PC-9 (cell line): Measurements from ENCODE around the gene ENTPD7. TPM values are rescaled to one million over a fixed set of nuclear protein-coding genes. Genes with fewer than 3 reads are reported as not detected.
A peak's percentile ranks its signal among the peaks of the same experiment; 100 is the strongest.

Experiments used
- BruUV-seq: library from RNA; stranded (reverse); fragments of 400-500 nt; replicated peaks from 2 replicates; lab custom pipeline; 2021; lab: Mats Ljungman, UMichigan
- CTCF ChIA-PET: fragments of 300-600 bp; sonication (Branson Sonifier 250); formaldehyde crosslinking; loops from one replicate; lab custom pipeline; 2022; ENCODE audit warnings: antibody characterized with exemption; lab: Charles Lee
- POLR2A ChIA-PET: fragments of 300-600 bp; sonication (Branson Sonifier 250); formaldehyde crosslinking; loops from one replicate; lab custom pipeline; 2022; ENCODE audit warnings: antibody characterized with exemption; ENCODE audit not compliant: unreplicated experiment; lab: Charles Lee
- DNase-seq, 2 experiments: peaks; one replicate each; pipeline versions ENCODE4 v3.0.0 to v3.0.0-alpha.2; 2015 to 2022; ENCODE audit warnings: mixed read lengths in 1 of 2
- H2AFZ ChIP-seq: fragments of 200-600 bp; sonication (generic); 2 replicates; pipeline ENCODE4 v1.8.1; 2017; ENCODE audit warnings: antibody characterized with exemption
- H3F3A ChIP-seq: fragments of 200-600 bp; sonication (generic); 2 replicates; pipeline ENCODE4 v1.8.1; 2017; ENCODE audit warnings: antibody characterized with exemption, mild to moderate bottlenecking, low read depth; ENCODE audit not compliant: insufficient read depth
- H3K27ac ChIP-seq: fragments of 200-600 bp; sonication (generic); 2 replicates; pipeline ENCODE4 v1.6.1; 2016; ENCODE audit warnings: mixed run types
- H3K27me3 ChIP-seq: fragments of 200-600 bp; sonication (generic); 2 replicates; pipeline ENCODE4 v1.6.1; 2016; ENCODE audit warnings: low read depth, mixed run types; ENCODE audit not compliant: insufficient read depth
- H3K36me3 ChIP-seq: fragments of 200-600 bp; sonication (generic); 2 replicates; pipeline ENCODE4 v1.6.1; 2016; ENCODE audit warnings: low read depth, mixed run types
- H3K4me1 ChIP-seq: fragments of 200-600 bp; sonication (generic); replicated peaks from 2 replicates; pipeline ENCODE4 v1.6.1; 2016; ENCODE audit warnings: mixed run types; ENCODE audit not compliant: insufficient read depth
- H3K4me2 ChIP-seq: fragments of 200-600 bp; sonication (generic); 2 replicates; pipeline ENCODE4 v1.6.1; 2017; ENCODE audit warnings: mixed run types
- H3K4me3 ChIP-seq: fragments of 200-600 bp; sonication (generic); 2 replicates; pipeline ENCODE4 v1.6.1; 2016; ENCODE audit warnings: mixed run types
- H3K79me2 ChIP-seq: fragments of 200-600 bp; sonication (generic); 2 replicates; pipeline ENCODE4 v1.6.1; 2017; ENCODE audit warnings: low read depth, mixed run types
- H3K9me2 ChIP-seq: fragments of 200-600 bp; sonication (generic); 2 replicates; pipeline ENCODE4 v1.8.1; 2017; ENCODE audit warnings: mild to moderate bottlenecking; ENCODE audit not compliant: insufficient read depth
- H3K9me3 ChIP-seq: fragments of 200-600 bp; sonication (generic); 2 replicates; pipeline ENCODE4 v1.8.1; 2016; ENCODE audit warnings: low read depth; ENCODE audit not compliant: insufficient read depth
- H4K20me1 ChIP-seq: fragments of 200-600 bp; sonication (generic); 2 replicates; pipeline ENCODE4 v1.8.1; 2017; ENCODE audit not compliant: insufficient read depth
- EZH2 ChIP-seq: fragments of 200-600 bp; sonication (generic); IDR thresholded peaks from 2 replicates; pipeline ENCODE4 v1.8.0; 2017; ENCODE audit warnings: antibody characterized with exemption, low read depth
- intact Hi-C: fragments of 100-400 bp; cut with micrococcal nuclease; formaldehyde crosslinking; loops from one replicate; pipeline ENCODE4 v1.10.0; 2022; ENCODE audit not compliant: unreplicated experiment
- total RNA-seq: library from RNA; stranded (reverse); gene quantifications from 2 replicates; pipeline ENCODE4 v1.2.3, GENCODE V29; 2021
- TF ChIP-seq, protein P1 (sequence below): fragments of 200-600 bp; sonication (generic); conservative IDR thresholded peaks from 2 replicates; pipeline ENCODE4 v1.6.1; 2017; ENCODE audit warnings: mixed run types, antibody characterized with exemption, mild to moderate bottlenecking, moderate library complexity

ENTPD7 gene
- total RNA-seq, 1 experiment from 2014 or later, result 5.4 TPM

DNA sequence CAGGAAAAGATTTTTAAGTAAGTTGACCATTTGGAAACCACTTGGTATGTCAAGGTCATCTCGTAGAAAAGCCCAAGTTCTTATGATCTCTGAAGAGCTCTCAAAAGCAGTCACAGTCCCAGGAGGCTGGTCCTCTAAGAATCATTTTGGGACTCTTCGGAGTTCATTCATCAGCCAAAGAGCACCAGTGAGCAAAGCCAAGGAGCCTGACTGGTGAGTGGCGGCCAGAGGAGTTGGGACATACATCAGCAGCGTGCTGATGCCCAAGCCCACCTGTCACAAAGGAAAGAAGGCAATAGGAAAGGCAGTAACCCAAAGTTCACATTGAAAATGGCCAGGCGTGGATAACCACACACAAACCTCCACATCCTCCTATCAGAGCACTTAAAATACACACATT is 55.1 kb downstream of the ENTPD7 start:
- Histone ChIP-seq H3K4me3 (no peak overlapping the region), H3K79me2 (no peaks in the 10 kb centered on the region), H3K27me3 (no peaks in the 10 kb centered on the region), H3K27ac (no peak overlapping the region), H3K9me2 (no peaks in the 10 kb centered on the region), H3F3A (no peaks in the 10 kb centered on the region), H2AFZ (no peak overlapping the region), H3K9me3 (no peaks in the 10 kb centered on the region), H3K4me1 (no peaks in the 10 kb centered on the region), H3K36me3 (peaks cover 12% of the 10 kb centered on the region), H4K20me1 (no peaks in the 10 kb centered on the region), H3K4me2 (no peak overlapping the region)
- TF ChIP-seq EZH2, result no peak
- TF ChIP-seq, protein P1, sequence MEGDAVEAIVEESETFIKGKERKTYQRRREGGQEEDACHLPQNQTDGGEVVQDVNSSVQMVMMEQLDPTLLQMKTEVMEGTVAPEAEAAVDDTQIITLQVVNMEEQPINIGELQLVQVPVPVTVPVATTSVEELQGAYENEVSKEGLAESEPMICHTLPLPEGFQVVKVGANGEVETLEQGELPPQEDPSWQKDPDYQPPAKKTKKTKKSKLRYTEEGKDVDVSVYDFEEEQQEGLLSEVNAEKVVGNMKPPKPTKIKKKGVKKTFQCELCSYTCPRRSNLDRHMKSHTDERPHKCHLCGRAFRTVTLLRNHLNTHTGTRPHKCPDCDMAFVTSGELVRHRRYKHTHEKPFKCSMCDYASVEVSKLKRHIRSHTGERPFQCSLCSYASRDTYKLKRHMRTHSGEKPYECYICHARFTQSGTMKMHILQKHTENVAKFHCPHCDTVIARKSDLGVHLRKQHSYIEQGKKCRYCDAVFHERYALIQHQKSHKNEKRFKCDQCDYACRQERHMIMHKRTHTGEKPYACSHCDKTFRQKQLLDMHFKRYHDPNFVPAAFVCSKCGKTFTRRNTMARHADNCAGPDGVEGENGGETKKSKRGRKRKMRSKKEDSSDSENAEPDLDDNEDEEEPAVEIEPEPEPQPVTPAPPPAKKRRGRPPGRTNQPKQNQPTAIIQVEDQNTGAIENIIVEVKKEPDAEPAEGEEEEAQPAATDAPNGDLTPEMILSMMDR, result no peak
- no TSS peak for BruUV-seq
- no peak for DNase-seq
- ChIA-PET POLR2A (interaction anchor here (0.6 kb wide), 1 partner anchor 26 kb away, joined by 5 read pairs; no protein-coding TSS in a partner anchor), CTCF (interaction anchor here (0.7 kb wide), 2 partner anchors 10 to 84 kb away, joined by 3 to 6 read pairs; no protein-coding TSS in a partner anchor)
- intact Hi-C loops, result loop anchor here (5.0 kb wide), 2 partner anchors 277 to 317 kb away; no protein-coding TSS in a partner anchor

GRCh38 chr10:99720387-99720786 is 61.1 kb downstream of the ENTPD7 start:
- H3K27ac ChIP-seq, result no peak overlapping the region
- no peaks in the 10 kb centered on the region for H3K9me3 ChIP-seq
- no peaks in the 10 kb centered on the region for H3K36me3 ChIP-seq
- H3K4me3 ChIP-seq, result no peak overlapping the region
- H3F3A ChIP-seq, result no peaks in the 10 kb centered on the region
- H2AFZ ChIP-seq, result no peak overlapping the region
- H3K79me2 ChIP-seq, result no peaks in the 10 kb centered on the region
- no peaks in the 10 kb centered on the region for H3K9me2 ChIP-seq
- no peak overlapping the region for H3K4me2 ChIP-seq
- ChIA-PET CTCF (no interaction called here), POLR2A (no interaction called here)
- DNase-seq, result peak in 1 of 2 experiments; percentile 42
- TF ChIP-seq, protein P1, result no peak
- TF ChIP-seq EZH2, result no peak
- H4K20me1 ChIP-seq, result no peaks in the 10 kb centered on the region
- no peaks in the 10 kb centered on the region for H3K4me1 ChIP-seq
- intact Hi-C loops, result no loop called here
- no peaks in the 10 kb centered on the region for H3K27me3 ChIP-seq
- no TSS peak for BruUV-seq

DNA sequence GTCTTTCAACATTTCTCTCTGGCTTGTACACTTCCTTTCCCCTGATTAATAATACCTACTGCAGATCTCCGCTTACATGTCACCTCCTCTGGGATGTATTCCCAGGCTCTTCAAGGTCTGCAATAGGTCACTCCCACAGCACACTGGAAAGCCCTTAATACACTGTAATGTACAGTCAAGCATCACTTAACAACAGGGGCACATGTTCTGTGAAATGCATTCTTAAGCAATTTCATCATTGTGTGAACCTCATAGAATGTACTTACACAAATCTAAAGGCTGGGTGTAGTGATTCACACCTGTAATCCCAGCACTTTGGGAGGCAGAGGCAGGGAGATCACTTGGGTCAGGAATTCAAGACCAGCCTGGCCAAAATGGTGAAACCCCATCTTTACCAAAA is 70.7 kb downstream of the ENTPD7 start:
- Histone ChIP-seq H4K20me1 (no peaks in the 10 kb centered on the region; the same call in 1 of the 2 replicates), H3K27me3 (no peaks in the 10 kb centered on the region), H3K36me3 (no peaks in the 10 kb centered on the region), H3K4me1 (peaks cover 10% of the 10 kb centered on the region; the same call in 1 of the 2 replicates), H3F3A (peaks cover 16% of the 10 kb centered on the region), H3K9me3 (no peaks in the 10 kb centered on the region), H3K9me2 (no peaks in the 10 kb centered on the region), H3K4me3 (no peak overlapping the region), H2AFZ (no peak overlapping the region), H3K27ac (no peak overlapping the region), H3K79me2 (peaks cover 39% of the 10 kb centered on the region), H3K4me2 (no peak overlapping the region)
- no peak for DNase-seq
- ChIA-PET CTCF (no interaction called here), POLR2A (no interaction called here)
- no TSS peak for BruUV-seq
- intact Hi-C loops, result no loop called here
- no peak for TF ChIP-seq EZH2
- TF ChIP-seq, protein P1, result no peak
